ENCODE results near the gene DACH1. TPM values are rescaled to one million over a fixed set of nuclear protein-coding genes. Genes with fewer than 3 reads are reported as not detected.

DACH1 gene
- total RNA-seq, 3 donors from 2014 or later, result 0.05 to 0.08 TPM; not detected in 1

DNA sequence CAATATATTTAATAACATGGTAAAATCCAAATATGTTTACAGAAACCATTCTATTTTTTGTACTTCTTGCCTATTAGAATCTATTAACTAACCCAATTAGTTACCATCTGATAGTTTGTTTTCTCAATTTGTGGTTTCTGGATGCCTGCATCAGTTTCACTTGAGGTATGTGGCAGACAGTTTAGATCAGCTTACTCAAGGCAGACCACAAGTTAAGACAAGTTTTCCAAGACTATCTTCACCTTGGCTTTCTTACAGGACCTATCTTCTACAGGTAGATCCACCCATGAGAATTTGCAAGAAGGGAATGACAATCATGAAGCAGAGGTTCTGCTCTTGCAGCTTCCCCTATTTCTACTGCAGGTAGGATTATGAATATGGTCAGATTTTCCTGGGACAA lies 458.6 kb downstream of the DACH1 start:
- no peaks in the 10 kb centered on the region for H3K36me3 Mint-ChIP-seq (ENCODE audit: insufficient read depth)
- no peaks in the 10 kb centered on the region for H3K27me3 Mint-ChIP-seq (ENCODE audit: low read depth)
- H3K4me1 Mint-ChIP-seq (ENCODE audit: low read depth), result no peaks in the 10 kb centered on the region
- ATAC-seq (no peak), DNase-seq (no peak)
- no peak overlapping the region for H3K4me3 Mint-ChIP-seq
- no peaks in the 10 kb centered on the region for H3K9me3 Mint-ChIP-seq

DNA sequence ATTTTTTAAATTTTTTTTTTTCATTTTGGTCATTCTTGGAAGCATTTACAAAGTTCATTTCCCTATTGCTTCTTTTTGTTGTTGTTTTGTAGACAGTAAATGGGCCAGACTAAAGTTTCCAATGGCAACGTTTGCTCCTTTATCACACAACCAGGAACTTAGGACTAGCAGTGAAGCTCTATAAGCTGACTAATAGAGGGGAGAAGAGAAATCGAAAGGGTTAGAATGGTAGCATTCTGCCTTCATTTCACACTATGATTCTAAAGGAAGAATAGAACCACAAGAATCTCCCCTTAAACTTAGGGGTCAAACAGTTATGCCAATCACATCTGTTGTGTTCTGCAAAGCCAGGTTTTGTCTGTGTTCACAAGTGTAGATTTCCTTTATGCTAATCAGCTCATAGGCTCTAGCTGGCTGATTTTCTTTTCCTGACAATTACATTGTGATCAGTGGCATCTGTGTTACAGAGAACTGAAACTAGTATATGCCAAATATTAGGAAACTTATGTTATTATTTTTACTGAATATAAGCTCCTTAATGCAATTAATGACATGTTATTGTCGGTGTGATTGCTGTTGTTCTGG lies 467.3 kb downstream of the DACH1 start:
- Mint-ChIP-seq H3K4me1 (ENCODE audit: low read depth) (no peaks in the 10 kb centered on the region), H3K4me3 (no peak overlapping the region), H3K27me3 (ENCODE audit: low read depth) (no peaks in the 10 kb centered on the region), H3K36me3 (ENCODE audit: insufficient read depth) (no peaks in the 10 kb centered on the region), H3K9me3 (no peaks in the 10 kb centered on the region)
- ATAC-seq (no peak), DNase-seq (no peak)

DNA sequence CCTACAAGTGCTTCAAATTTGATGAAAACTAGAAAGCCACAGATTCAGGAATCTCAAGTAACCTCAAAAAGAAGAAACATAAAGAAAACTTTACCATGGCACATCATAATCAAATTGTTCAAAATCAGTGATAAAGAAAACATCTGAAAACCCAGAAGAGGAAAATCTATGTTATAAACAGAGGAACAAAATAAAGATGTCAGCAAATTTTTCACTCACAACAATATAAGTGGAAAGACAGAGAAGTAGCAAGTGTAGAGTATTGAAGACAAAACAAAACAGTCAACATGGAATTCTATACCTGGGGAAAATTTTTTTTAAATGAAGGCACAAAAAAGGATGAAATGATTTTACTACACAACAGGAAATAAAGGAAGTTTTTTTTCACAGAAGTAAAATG lies 470.9 kb downstream of the DACH1 start:
- Mint-ChIP-seq H3K27me3 (ENCODE audit: low read depth) (no peaks in the 10 kb centered on the region), H3K4me3 (no peak overlapping the region), H3K4me1 (ENCODE audit: low read depth) (no peaks in the 10 kb centered on the region), H3K9me3 (no peaks in the 10 kb centered on the region), H3K36me3 (ENCODE audit: insufficient read depth) (no peaks in the 10 kb centered on the region)
- DNase-seq (no peak), ATAC-seq (no peak)

DNA sequence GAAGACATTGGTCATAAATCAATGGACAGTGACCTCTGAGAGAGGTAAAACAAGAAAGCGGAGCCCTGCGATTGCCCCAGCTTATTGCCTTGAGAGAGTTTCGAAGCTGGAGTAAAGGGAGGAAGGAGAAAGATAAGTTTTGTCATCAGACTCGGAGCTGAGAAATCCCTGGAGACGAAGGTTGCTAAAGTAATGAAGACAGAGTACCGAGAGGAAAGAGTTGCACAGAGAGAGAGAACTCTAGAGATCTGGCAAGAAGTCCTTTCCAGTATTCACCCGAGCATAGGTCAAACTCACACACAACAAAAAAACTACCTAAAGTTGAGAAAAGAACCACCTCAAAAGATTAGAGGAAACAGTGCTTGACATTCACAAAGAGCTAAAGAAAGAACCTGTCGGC lies 472.0 kb downstream of the DACH1 start:
- no peak for ATAC-seq
- Mint-ChIP-seq H3K9me3 (no peaks in the 10 kb centered on the region), H3K4me1 (ENCODE audit: low read depth) (no peaks in the 10 kb centered on the region), H3K4me3 (no peak overlapping the region), H3K36me3 (ENCODE audit: insufficient read depth) (no peaks in the 10 kb centered on the region), H3K27me3 (ENCODE audit: low read depth) (no peaks in the 10 kb centered on the region)
- DNase-seq, result no peak

DNA sequence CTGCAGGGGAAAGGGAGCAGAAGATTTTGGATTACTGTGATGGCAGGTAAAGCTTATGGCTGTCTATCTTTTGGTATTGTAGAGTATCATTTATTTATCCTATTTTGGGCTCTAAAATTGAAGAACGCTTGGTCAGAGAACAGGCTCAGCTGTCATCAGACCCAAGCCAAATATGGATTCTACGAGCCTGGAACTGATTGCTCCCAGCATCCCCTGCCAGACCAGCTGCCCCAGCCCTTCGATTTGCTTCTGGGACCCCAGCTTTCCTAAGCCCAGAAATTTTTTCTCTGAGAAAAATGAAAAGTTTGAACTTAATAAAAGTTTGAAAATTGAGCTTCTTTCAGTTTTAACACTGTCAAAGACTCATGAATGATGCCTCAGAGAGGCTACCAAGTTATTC lies 472.8 kb downstream of the DACH1 start:
- no peaks in the 10 kb centered on the region for H3K9me3 Mint-ChIP-seq
- DNase-seq (no peak), ATAC-seq (no peak)
- no peaks in the 10 kb centered on the region for H3K27me3 Mint-ChIP-seq (ENCODE audit: low read depth)
- H3K36me3 Mint-ChIP-seq (ENCODE audit: insufficient read depth), result no peaks in the 10 kb centered on the region
- H3K4me3 Mint-ChIP-seq, result no peak overlapping the region
- H3K4me1 Mint-ChIP-seq (ENCODE audit: low read depth), result no peaks in the 10 kb centered on the region
